Large intestine (tissue), 3 donors: ENCODE measurements around the gene PPP4R2. TPM values are rescaled to one million over a fixed set of nuclear protein-coding genes. Genes with fewer than 3 reads are reported as not detected.

Experiments used
- DNase-seq, 2 donors: peaks; one replicate each; pipeline versions ENCODE4 v3.0.0 to v3.0.0-alpha.2; 2013
- H3K27ac ChIP-seq: one replicate; pipeline ENCODE4 v1.5.1; 2013; ENCODE audit warnings: low read length
- H3K27me3 ChIP-seq: 2 replicates; pipeline ENCODE4 v1.6.1; 2013; ENCODE audit warnings: low read length; ENCODE audit not compliant: control insufficient read depth, insufficient read depth
- H3K36me3 ChIP-seq: 2 replicates; pipeline ENCODE4 v1.6.1; 2013; ENCODE audit warnings: low read length; ENCODE audit not compliant: control insufficient read depth, insufficient read depth
- H3K4me1 ChIP-seq: one replicate; pipeline ENCODE4 v1.6.1; 2013; ENCODE audit warnings: low read length; ENCODE audit not compliant: control insufficient read depth, insufficient read depth
- H3K4me3 ChIP-seq: one replicate; pipeline ENCODE4 v1.5.1; 2013; ENCODE audit warnings: low read length
- H3K9me3 ChIP-seq: one replicate; pipeline ENCODE4 v1.6.1; 2013; ENCODE audit warnings: mild to moderate bottlenecking, low read depth, low read length, moderate library complexity; ENCODE audit not compliant: control insufficient read depth
- WGBS: methylation state at CpG from one replicate; pipeline ENCODE4 v1.1.5; 2013; ENCODE audit warnings: low lambda C conversion rate; ENCODE audit not compliant: insufficient coverage; 5-methylcytosine and 5-hydroxymethylcytosine counted together
- polyA plus RNA-seq: library from polyadenylated mRNA; unstranded; fragments of 120-200 nt; gene quantifications from one replicate; pipeline ENCODE4 v1.2.1, GENCODE V29; 2013

Gene PPP4R2
- polyA plus RNA-seq, 1 donor = 69.6 TPM

DNA sequence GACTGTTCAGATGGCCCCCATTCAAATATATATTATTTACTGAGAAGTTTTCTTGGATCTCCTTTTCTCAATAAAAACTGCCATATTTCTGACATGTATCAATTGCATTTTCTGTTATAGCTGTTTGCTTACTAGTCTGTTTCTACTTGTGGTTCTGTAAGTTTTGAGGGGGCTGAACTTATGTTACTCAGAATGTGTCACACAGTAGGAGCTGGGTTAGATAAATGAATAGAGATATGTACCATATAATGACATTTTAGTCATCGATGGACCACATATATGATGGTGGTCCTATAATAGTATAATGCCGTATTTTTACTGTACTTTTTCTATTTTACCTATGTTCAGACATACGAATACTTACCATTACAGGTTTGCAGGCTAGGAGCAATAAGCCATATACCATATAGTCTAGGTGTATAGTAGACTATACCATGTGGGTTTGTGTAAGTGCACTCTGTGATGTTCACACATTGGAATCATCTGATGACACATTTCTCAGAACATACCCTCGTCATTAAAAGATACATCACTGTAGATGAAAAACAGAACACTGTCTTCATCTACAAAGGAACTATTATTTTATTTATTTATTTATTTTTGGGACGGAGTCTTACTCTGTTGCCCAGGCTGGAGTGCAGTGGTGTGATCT, 22.3 kb downstream of the PPP4R2 start:
- H3K27ac ChIP-seq = no peak overlapping the region
- no peaks in the 10 kb centered on the region for H3K27me3 ChIP-seq
- no peak for DNase-seq
- H3K36me3 ChIP-seq = peaks cover 19% of the 10 kb centered on the region
- no peaks in the 10 kb centered on the region for H3K9me3 ChIP-seq
- no peak overlapping the region for H3K4me3 ChIP-seq
- WGBS = 87% methylated on average over 4 of the region's 5 CpGs
- H3K4me1 ChIP-seq = no peaks in the 10 kb centered on the region

DNA sequence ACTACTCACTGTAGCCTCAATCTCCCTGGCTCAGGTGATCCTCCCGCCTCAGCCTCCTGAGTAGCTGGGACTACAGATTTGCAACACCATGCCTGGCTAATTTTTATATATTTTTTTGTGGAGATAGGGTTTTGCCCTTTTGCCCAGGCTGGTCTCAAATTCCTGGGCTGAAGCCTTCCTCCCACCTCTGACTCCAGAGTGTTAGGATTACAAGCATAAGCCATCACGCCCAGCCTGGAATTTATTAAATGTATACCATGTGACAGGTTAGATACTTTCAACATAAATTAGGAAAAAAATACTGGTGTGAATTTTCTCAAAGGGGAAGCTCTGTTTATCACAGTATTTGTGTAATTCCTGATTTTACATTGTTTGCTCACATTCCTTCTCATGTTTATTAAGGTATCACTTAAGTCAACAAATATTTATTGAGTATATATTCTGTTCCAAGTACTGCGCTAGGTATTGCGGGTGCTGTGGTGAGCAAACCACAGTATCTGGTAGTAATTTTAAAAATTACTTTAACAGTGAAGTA, 24.8 kb downstream of the PPP4R2 start:
- DNase-seq = no peak
- WGBS = 60% methylated on average over 1 of the region's 4 CpGs
- H3K9me3 ChIP-seq = no peaks in the 10 kb centered on the region
- no peak overlapping the region for H3K27ac ChIP-seq
- H3K4me1 ChIP-seq = peaks cover 14% of the 10 kb centered on the region
- no peak overlapping the region for H3K4me3 ChIP-seq
- no peaks in the 10 kb centered on the region for H3K27me3 ChIP-seq
- peaks cover 8% of the 10 kb centered on the region for H3K36me3 ChIP-seq

DNA sequence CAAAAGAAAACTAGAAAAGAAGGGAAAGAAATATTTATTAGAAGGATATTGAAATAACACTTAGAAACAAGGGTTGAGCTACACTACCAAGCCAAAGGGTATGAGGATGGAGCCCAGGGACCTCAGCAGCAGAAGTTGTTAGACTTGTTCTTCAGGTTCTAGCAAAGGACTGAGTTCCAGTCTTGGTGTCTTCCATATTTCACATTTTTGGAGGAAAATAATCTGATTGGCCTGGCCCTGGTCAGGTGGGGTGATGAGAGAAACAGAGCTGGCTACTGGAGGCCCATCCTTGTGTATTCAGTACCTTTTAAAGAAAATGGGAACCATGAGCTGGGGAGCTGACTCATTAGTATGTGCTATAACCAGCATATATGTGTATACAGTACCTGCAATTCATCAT, 28.2 kb downstream of the PPP4R2 start:
- Histone ChIP-seq H3K4me1 (peaks cover 18% of the 10 kb centered on the region), H3K9me3 (no peaks in the 10 kb centered on the region), H3K36me3 (peaks cover 9% of the 10 kb centered on the region), H3K4me3 (no peak overlapping the region), H3K27ac (no peak overlapping the region), H3K27me3 (no peaks in the 10 kb centered on the region)
- DNase-seq = no peak

DNA sequence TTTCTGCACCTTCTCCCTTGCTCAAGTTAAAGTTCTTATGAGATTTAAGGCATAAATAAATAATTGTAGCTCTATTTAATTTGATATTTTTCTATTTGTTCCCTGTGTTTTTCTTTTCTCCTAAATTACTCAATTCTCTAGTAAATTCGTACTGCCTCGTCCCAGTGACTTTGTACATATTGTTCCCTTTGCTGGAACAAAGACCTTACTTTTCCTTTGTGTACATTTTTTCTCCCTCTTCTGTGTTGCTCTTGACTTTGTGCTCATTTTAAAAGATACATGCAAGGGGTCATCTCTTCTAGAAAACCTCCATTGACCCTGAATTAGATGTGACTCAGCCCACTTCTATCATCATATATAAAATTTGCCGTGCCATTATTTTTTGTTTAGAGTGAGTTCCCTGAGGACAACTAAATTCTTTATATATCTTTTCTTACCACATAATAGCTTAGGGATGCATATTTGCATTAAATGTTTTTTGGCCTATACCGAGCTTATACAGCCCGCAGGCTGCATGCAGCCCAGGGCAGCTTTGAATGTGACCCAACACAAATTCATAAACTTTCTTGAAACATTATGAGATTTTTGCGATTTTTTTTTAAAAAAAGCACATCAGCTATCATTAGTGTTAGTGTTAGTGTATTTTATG, 29.6 kb downstream of the PPP4R2 start:
- Histone ChIP-seq H3K4me3 (no peak overlapping the region), H3K27me3 (no peaks in the 10 kb centered on the region), H3K36me3 (peaks cover 5% of the 10 kb centered on the region), H3K9me3 (no peaks in the 10 kb centered on the region), H3K4me1 (peaks cover 18% of the 10 kb centered on the region), H3K27ac (no peak overlapping the region)
- no peak for DNase-seq
- 81% methylated on average over 4 of the region's 6 CpGs for WGBS

DNA sequence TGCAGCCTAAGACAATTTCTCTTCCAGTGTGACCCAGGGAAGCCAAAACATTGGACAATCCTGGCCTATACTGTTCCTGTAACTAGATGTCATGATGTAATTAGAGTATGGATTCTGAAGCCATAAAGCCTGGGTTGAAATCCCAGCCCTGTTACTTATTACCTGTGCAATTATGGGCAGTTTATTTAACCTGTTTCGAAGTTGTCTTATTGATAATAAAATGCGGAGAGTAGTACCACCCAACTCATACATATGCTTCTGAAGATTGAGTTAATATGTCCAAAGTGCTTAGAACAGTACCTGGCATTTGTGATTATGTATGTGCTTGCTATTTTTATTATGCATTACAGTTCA, 30.1 kb downstream of the PPP4R2 start:
- Histone ChIP-seq H3K9me3 (no peaks in the 10 kb centered on the region), H3K4me3 (no peak overlapping the region), H3K4me1 (peaks cover 18% of the 10 kb centered on the region), H3K36me3 (peaks cover 5% of the 10 kb centered on the region), H3K27me3 (no peaks in the 10 kb centered on the region), H3K27ac (no peak overlapping the region)
- no CpG with 5 or more reads among the region's 2 CpGs for WGBS
- peak in 1 of 2 donors; percentile 55 for DNase-seq

DNA sequence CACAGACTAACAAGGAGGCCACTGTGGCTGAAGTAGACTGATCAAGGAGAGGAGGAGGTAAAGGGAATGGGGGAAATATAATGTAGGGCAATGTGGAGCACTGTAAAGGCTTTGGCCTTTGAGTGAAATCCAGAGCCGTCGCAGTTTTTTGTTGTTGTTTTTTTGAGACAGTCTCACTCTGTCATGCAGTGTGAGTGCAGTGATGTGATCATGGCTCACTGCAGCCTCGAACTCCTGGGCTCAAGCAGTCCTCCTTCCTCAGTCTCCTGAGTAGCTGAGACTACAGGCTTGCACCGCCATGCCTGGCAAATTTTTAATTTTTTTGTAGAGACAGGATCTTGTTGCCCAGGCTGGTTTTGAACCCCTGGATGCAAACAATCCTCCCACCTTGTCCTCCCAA, 32.2 kb downstream of the PPP4R2 start:
- Histone ChIP-seq H3K36me3 (peaks cover 5% of the 10 kb centered on the region), H3K27ac (no peak overlapping the region), H3K4me1 (peaks cover 18% of the 10 kb centered on the region), H3K27me3 (no peaks in the 10 kb centered on the region), H3K4me3 (no peak overlapping the region), H3K9me3 (no peaks in the 10 kb centered on the region)
- no peak for DNase-seq
- no CpG with 5 or more reads among the region's 4 CpGs for WGBS

DNA sequence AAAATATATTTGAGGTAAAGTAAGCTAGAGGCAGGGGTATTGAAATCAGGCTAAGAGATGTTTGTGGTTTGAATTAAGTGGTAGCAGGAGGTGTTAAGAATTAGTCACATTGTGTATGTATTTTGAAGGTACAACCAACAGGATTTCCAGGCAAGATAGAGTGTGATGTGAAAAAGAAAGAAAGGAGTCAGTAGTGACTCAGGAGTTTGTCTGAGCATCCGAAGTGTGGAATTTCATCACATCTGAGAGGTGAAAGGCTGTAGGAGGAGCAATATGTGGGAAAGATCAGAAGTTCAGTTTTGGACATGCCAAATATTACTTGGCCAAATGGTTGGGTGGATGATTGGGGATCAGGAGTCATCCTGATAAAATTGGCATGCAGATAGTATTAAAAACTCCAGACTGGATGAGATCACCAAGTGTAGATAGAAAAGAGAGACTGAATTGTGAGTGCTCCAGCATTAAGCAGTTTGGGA, 32.7 kb downstream of the PPP4R2 start:
- H3K27me3 ChIP-seq = no peaks in the 10 kb centered on the region
- no CpG with 5 or more reads among the region's 1 CpG for WGBS
- no peak for DNase-seq
- H3K4me3 ChIP-seq = no peak overlapping the region
- H3K4me1 ChIP-seq = peaks cover 17% of the 10 kb centered on the region
- H3K9me3 ChIP-seq = no peaks in the 10 kb centered on the region
- peaks cover 5% of the 10 kb centered on the region for H3K36me3 ChIP-seq
- no peak overlapping the region for H3K27ac ChIP-seq

DNA sequence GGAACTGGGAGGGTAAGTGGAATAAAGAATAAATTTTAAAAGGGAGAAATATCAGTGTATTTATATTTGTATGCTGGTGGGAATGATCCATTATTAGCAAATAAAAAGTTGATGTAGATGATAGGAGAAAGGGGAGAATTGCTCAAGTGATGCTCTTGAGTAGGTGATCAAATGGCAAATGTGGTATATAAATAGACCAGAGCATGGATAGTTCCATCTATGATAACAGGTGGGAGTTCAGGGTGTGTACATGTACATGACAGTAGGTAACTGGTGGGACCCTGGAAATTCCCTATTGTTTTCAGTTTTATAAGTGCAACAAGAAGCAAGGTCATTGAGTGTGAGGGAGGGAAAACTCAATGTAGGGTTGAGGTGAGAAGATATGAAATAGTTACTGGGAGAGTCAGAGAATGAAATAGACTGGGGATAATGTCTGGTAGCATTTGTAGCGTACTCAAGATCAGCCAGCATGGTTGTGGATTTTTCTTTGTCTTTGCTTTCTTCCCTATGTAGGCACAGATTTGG, 33.5 kb downstream of the PPP4R2 start:
- H3K27me3 ChIP-seq = no peaks in the 10 kb centered on the region
- H3K36me3 ChIP-seq = peaks cover 5% of the 10 kb centered on the region
- no peak overlapping the region for H3K27ac ChIP-seq
- DNase-seq = no peak
- H3K9me3 ChIP-seq = no peaks in the 10 kb centered on the region
- H3K4me1 ChIP-seq = peaks cover 9% of the 10 kb centered on the region
- no CpG with 5 or more reads among the region's 1 CpG for WGBS
- H3K4me3 ChIP-seq = no peak overlapping the region

DNA sequence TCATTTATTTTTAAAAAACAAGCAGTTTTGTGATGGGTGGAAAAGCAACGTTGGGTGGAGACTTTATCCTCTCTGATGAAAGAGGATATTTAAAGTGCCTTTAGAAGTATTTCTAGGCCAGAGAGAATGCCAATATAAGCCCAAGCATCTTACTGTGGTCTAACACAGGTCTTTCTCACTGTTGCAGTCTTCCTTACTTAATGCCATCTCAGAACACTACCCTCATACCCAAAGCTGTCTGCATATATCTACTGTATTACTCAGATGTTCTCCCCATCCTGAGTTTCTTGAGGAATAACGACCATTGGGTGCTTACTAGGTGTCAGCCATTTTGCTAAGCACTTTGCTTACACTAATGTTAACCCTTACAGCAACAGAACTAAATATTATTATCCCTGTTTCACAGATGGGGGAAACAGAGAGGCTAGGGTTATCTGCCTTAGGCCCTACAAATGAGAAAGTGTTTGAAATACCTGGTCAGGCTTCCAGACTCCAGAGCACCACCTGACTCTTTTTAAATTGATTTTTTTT, 35.0 kb downstream of the PPP4R2 start:
- peaks cover 4% of the 10 kb centered on the region for H3K4me1 ChIP-seq
- H3K4me3 ChIP-seq = no peak overlapping the region

DNA sequence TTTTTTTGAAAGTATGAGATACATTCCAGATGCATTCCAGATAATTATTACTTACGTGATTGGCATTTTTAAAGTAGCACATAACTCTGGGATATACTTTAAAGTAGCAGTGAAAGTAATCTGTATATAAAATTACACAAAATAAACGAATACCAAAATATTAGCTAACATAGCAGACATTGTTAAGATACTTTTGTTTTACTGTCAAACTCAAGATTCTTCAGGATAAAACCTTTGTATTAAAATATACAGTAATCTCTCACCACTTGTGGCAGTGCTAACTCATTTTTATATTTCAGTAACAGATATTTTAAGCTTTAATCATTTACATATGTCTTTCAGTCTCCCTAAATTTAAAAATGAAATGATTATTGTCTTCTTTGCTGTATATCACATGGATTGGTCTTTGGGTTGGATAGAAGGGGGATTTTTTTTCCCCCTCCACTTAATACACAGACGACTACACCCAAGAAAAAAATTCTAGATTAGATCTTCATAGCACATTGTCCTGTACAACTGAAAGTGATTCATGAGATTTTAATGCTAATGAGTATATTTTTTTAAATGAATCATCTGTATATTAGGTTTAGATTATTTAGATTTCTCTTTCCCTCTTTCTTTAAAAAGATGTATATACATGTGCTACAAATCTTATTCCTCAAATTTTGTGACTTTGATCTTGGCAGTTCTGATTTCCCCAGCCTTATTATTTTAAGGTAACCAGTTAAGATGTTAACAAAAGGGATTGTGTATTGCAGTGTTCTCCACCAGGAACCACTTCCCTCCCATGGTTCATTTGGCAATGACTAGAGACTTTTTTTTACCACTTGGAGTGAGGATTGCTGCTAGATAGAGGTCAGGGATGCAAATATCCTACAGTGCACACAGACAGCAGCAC, 40.3 kb downstream of the PPP4R2 start:
- DNase-seq = no peak
- 68% methylated on average over 2 of the region's 3 CpGs for WGBS
- H3K9me3 ChIP-seq = no peaks in the 10 kb centered on the region
- H3K27me3 ChIP-seq = no peaks in the 10 kb centered on the region
- peaks cover 5% of the 10 kb centered on the region for H3K4me1 ChIP-seq
- H3K36me3 ChIP-seq = no peaks in the 10 kb centered on the region
- H3K27ac ChIP-seq = no peak overlapping the region
- no peak overlapping the region for H3K4me3 ChIP-seq

More for the DNA sequence above, 35.0 kb downstream of the PPP4R2 start:
- DNase-seq = no peak
- no peaks in the 10 kb centered on the region for H3K27me3 ChIP-seq
- no peak overlapping the region for H3K27ac ChIP-seq
- no peaks in the 10 kb centered on the region for H3K9me3 ChIP-seq
- no CpG with 5 or more reads among the region's 2 CpGs for WGBS
- peaks cover 5% of the 10 kb centered on the region for H3K36me3 ChIP-seq
